Stimulated activated CD4-positive, alpha-beta T cell treated with anti-CD3 and anti-CD28 coated beads, TNF-alpha, amount 100 ng/mL, for 24 hours (primary cell): ENCODE measurements around the gene C19orf81.

Source experiments
- DNase-seq, 3 experiments: peaks; one replicate each; pipeline ENCODE4 v3.0.0-alpha.2; 2020; ENCODE audit warnings: low read depth in 3 of 3

Gene C19orf81

GRCh38 chr19:50658441-50659317 lies 9.4 kb downstream of the C19orf81 start:
- peak; percentile 11 to 71 (median 35) for DNase-seq

DNA sequence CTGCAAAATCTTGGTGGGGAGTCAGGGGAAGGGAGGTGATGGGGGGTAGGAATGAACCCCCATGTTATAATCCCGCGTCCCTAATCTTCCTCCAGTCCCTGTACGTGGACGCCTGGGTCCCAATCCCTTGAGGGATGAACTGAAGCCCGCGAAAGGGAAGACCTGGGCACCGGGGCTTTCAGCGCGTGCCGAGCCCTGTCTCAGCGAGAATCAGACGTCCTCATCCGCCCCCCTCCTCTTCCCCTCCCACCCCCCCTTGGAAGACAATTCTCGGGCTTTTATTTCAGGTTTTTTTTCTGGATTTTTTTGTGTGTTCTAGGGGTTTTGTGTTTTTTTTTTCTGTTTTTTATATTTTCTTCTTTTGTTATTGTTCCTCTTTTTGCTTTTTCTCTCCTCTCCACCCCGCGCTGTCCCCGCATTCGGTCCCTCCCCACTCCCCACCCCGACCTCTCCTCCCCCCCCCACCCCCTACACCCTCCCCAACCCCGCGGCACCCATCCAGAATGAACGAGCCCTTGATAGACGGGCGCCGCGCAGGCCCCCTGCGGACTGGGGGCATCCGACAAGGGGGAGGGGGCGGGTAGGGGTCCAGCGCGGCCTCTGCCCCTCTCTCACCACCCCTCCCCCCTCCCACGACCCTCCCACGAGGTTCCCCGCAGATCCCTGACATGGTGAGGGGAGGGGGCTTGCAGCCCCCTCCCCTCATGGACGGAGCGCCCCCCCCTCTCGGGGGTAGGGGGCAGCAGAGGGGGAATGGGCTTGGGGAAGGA lies 10.3 kb downstream of the C19orf81 start:
- DNase-seq = no peak

DNA sequence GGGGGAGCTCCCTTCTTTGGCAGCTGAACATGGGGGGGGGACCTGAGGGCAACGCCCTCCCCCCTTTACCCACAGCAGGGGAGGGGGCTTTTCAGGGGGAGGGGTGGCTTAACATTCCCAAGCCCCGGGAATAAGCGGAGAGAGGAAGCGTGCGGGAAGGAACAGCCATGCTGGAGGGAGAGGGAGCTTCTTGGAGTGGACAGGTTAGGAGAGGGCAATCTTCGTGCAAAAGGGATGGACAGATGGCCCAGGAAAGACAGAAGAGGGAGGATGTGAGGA lies 10.8 kb downstream of the C19orf81 start:
- no peak for DNase-seq

DNA sequence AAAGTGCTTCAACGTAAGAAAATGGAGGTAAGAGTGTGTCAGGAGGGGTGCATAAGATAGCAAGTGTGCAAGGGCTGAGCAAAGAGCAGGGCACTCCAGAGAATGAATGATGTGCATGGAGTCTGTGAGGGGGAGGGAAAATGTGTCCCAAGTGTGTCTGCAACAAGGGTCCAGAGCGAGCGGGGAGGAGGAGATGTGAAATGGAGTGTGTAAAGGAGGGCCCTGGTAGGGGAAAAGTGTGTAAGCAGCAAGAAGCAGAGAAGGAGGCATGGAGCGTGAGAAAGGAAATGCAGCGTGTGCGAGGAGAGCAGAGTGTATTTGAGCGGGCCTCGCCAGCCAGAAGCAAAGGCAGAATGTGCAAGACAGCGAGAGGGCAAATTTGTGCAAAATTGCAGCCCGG lies 11.8 kb downstream of the C19orf81 start:
- no peak for DNase-seq

- no peak for DNase-seq
Observed at GRCh38 chr19:50661766-50662650, 12.8 kb downstream of the C19orf81 start.

GRCh38 chr19:50662651-50663481 lies 13.6 kb downstream of the C19orf81 start:
- no peak for DNase-seq

GRCh38 chr19:50663482-50663790 lies 14.2 kb downstream of the C19orf81 start:
- DNase-seq = no peak

- no peak for DNase-seq
Observed at GRCh38 chr19:50664204-50664603, 15.0 kb downstream of the C19orf81 start.

- no peak for DNase-seq
Observed at GRCh38 chr19:50666346-50667176, 17.3 kb downstream of the C19orf81 start.

- no peak for DNase-seq
Observed at GRCh38 chr19:50667177-50667758, 18.0 kb downstream of the C19orf81 start.

DNA sequence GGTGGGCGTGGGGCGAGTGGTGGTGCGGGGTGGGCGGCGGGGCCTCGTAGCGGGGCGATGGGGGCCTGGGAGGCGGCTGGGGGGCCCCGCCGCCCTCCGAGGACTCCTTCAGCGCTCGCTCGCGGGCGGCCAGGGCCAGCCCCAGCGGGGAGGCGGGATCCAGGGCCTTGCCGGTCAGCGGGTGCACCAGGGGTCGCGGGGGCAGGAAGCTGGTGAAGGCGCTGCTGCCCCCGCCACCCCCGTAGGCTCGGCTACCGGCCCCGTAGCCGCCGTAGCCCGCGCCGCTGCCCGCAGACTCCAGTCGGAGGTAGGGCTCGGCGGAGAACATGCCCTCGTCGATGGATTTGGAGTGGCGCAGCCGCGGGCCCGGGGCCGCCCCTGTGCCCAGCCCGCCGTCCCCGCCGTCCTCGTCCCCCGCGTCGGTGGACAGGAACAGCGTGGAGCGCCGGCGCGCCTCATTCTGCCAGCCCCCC lies 18.6 kb downstream of the C19orf81 start:
- no peak for DNase-seq

GRCh38 chr19:50668416-50668815 lies 19.2 kb downstream of the C19orf81 start:
- DNase-seq = no peak

- DNase-seq = no peak
Observed at GRCh38 chr19:50668879-50669278, 19.6 kb downstream of the C19orf81 start.

DNA sequence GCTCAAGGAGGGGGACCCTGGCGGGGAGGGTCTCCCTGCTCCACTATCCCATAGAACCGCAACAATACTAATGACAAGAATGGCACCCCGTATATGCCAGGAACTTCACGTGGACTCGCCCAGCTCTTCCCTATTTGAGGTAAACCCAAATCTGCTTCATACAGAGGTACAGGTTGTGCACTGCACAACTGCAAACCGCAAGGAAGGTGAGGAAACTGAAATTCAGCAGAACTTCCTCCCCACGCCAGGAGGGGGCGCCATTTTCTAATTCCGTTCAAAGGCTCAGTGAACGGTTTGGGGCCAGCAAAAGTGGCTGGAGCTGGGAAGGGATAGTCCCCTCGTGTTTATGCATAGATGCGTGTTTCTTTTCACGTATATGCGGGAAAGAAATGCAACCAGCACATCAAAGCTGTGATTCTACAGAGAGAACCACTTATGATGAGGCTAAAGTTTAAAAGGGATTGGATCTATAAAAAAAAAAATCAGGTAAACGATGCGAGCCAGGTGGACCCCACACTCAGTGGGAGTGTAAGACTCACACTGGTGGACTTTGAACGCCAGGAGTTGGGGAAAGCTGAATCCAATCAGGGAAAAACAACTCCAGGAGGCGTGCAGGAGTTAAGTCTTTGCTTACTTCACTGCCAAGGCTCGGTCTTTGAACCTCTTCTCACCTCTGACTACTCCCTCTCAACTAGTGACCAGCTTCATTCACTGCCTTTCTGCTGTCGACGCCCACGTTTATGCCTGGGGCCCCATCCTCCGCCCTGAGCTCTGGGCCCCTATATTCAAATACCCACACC lies 20.3 kb downstream of the C19orf81 start:
- peak; percentile 6 to 38 (median 10) for DNase-seq

DNA sequence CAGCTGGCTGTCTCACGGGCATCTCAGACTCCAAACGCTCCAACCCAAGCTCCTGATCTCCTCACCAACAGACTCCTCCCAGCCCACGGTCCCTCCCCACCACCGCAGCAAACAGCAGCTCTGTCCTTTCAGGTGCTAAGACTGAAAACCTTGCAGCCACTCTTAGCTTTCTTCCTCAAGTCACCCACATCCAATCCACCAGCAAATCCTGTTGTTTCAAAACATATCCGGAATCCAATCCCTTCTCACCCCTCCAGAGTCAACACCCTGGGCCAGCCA lies 20.8 kb downstream of the C19orf81 start:
- no peak for DNase-seq

DNA sequence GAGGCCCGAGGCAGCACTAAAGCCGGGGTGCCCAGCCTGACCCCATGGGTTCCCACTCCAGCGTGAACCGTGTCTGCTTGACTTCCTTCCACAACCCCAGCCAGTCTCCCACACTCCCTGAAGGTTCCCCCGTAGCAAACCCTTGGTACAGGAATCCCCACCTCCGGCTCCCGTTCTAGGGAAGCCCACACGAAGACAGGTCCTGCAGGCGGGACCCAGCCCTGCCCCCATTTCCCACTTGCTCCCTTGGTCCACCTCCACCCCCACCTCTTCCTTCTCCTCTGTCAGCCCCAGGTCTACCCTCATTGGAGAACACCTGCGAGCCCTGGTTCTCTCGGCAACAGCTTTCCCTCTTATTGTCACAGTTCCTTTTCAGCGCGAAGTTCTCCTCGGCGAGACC lies 23.9 kb downstream of the C19orf81 start:
- no peak for DNase-seq

- DNase-seq = no peak
Observed at GRCh38 chr19:50676625-50677197, 27.5 kb downstream of the C19orf81 start.

DNA sequence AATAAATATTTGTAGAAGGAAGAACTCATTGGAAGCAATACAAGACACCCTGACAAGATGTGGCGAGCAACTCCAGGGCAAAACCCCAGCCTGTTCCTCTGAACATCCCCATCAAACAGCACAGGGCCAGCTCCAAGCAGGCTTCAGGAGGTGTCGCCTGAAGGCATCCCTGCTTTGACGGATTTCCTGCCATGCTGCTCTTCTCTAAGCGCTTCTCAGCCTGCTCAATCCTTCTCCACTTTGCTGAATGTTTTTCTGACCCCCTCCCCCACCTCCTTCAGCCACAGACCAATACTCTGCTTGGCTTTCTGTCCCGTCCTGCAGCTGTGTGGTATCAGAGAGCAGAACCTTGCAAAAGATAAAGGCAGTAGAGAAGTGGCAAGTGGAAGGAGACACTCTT lies 28.4 kb downstream of the C19orf81 start:
- DNase-seq = no peak

GRCh38 chr19:50678323-50678722 lies 29.1 kb downstream of the C19orf81 start:
- no peak for DNase-seq
